ENCODE measurements around the gene TMEM98.
"Not testable (repeated sequence)": the region's sequence is repeated elsewhere in the genome, so short reads cannot be mapped to it uniquely, and the experiment has no call there.

TMEM98 gene

DNA sequence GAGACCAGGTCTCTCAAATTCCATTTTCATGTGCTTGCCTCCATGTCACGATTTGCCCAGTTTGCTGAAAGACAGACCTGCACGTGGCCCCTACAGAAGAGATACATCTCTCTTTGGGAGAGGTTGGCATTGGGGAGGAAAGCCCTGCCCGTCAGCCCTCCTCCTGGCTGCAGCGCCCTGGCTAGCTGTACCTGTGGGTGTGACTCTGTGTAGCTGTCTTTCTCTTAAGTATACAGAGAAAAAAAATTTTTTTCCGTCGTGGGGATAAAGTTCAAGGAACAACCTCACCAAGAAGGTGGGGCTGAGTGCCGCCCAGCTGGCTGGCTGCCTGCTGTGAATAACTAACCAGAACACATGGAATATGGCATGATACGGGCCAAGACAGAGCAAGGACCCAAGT lies 26.5 kb downstream of the TMEM98 start:
- H3K36me3 Mint-ChIP-seq (ENCODE audit: insufficient read depth): no peaks in the 10 kb centered on the region
- H3K4me3 Mint-ChIP-seq: no peak overlapping the region
- DNase-seq (ENCODE audit: low spot score in 2 of 2) (no peak), ATAC-seq (replicated peaks; ENCODE audit: extremely low read depth, poor library complexity, severe bottlenecking) (no peak)
- H3K4me1 Mint-ChIP-seq: no peaks in the 10 kb centered on the region
- H3K27me3 Mint-ChIP-seq: peaks cover 30% of the 10 kb centered on the region
- no peaks in the 10 kb centered on the region for H3K9me3 Mint-ChIP-seq
- H3K27ac Mint-ChIP-seq (ENCODE audit: low read depth): no peak overlapping the region

DNA sequence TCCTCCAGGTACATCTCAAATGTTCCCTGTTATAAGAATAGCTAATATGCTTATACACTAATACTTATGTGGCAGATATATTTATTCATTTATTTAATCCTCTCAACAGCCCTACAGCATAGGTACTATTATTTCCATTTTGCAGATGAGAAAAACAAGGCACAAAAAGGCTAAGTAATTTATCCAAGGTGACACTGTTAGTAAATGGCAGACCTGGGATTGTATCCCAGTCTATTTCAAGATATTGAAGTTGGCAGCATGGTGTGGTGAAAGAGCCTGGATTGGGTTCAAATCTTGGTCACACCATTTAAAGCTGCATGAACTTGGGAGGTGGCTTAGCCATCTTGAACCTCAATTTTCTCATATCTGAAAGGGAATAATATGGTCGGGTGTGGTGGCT lies 27.2 kb downstream of the TMEM98 start:
- ATAC-seq (replicated peaks; ENCODE audit: extremely low read depth, poor library complexity, severe bottlenecking): no peak
- H3K4me1 Mint-ChIP-seq: no peaks in the 10 kb centered on the region
- peaks cover 37% of the 10 kb centered on the region for H3K27me3 Mint-ChIP-seq
- H3K36me3 Mint-ChIP-seq (ENCODE audit: insufficient read depth): no peaks in the 10 kb centered on the region
- H3K9me3 Mint-ChIP-seq: no peaks in the 10 kb centered on the region
- no peak for DNase-seq (ENCODE audit: low spot score in 2 of 2)
- no peak overlapping the region for H3K4me3 Mint-ChIP-seq
- no peak overlapping the region for H3K27ac Mint-ChIP-seq (ENCODE audit: low read depth)

DNA sequence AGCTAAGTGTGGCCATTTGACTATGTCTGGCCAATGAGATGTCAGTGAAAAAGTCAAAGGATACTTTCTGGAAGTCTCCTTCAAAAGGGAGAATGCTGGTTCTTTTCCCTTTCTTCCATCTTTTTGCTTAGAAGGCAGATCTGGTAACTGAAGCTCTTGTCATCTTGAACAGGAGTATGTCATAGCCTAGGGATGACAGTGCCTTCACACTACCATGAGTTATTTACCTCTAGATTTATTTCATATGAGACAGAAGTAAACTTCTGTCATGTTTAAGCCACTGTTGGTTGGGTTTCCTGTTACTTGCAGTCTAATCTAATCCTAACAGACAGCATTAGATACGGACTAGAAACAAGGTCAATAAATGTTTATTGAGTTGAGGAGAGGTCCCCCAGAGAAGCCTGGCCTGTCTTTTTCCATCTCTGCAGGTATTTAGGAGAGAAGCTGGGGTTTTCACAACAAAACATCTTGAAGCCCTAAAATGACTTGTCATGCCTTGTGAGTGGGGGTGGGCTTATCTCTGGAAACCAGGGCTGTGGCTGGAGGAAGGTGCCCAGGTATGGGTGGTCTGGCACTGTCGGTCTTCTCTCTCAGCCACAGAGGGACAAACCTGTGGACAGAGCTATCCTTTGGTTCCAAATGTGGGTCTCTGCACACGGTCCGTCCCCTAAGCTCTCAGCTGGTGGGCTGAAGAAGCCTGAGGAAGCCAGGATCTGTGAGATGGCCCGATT lies 28.5 kb downstream of the TMEM98 start:
- DNase-seq (ENCODE audit: low spot score in 2 of 2) (no peak), ATAC-seq (replicated peaks; ENCODE audit: extremely low read depth, poor library complexity, severe bottlenecking) (no peak)
- no peak overlapping the region for H3K4me3 Mint-ChIP-seq
- no peaks in the 10 kb centered on the region for H3K4me1 Mint-ChIP-seq
- H3K27ac Mint-ChIP-seq (ENCODE audit: low read depth): no peak overlapping the region
- no peaks in the 10 kb centered on the region for H3K9me3 Mint-ChIP-seq
- H3K36me3 Mint-ChIP-seq (ENCODE audit: insufficient read depth): no peaks in the 10 kb centered on the region
- H3K27me3 Mint-ChIP-seq: peaks cover 43% of the 10 kb centered on the region

- Mint-ChIP-seq H3K4me1 (no peaks in the 10 kb centered on the region), H3K27me3 (peaks cover 42% of the 10 kb centered on the region), H3K4me3 (no peak overlapping the region), H3K9me3 (no peaks in the 10 kb centered on the region), H3K27ac (ENCODE audit: low read depth) (no peak overlapping the region), H3K36me3 (ENCODE audit: insufficient read depth) (no peaks in the 10 kb centered on the region)
- no peak for ATAC-seq (replicated peaks; ENCODE audit: extremely low read depth, poor library complexity, severe bottlenecking)
- DNase-seq (ENCODE audit: low spot score in 2 of 2): no peak
Observed at GRCh38 chr17:32958418-32958817, 30.5 kb downstream of the TMEM98 start.

GRCh38 chr17:32960815-32961214 lies 32.9 kb downstream of the TMEM98 start:
- H3K4me3 Mint-ChIP-seq: no peak overlapping the region
- DNase-seq (ENCODE audit: low spot score in 2 of 2) (no peak), ATAC-seq (replicated peaks; ENCODE audit: extremely low read depth, poor library complexity, severe bottlenecking) (no peak)
- H3K27me3 Mint-ChIP-seq: peaks cover 53% of the 10 kb centered on the region
- H3K36me3 Mint-ChIP-seq (ENCODE audit: insufficient read depth): no peaks in the 10 kb centered on the region
- H3K9me3 Mint-ChIP-seq: no peaks in the 10 kb centered on the region
- no peaks in the 10 kb centered on the region for H3K4me1 Mint-ChIP-seq
- no peak overlapping the region for H3K27ac Mint-ChIP-seq (ENCODE audit: low read depth)

DNA sequence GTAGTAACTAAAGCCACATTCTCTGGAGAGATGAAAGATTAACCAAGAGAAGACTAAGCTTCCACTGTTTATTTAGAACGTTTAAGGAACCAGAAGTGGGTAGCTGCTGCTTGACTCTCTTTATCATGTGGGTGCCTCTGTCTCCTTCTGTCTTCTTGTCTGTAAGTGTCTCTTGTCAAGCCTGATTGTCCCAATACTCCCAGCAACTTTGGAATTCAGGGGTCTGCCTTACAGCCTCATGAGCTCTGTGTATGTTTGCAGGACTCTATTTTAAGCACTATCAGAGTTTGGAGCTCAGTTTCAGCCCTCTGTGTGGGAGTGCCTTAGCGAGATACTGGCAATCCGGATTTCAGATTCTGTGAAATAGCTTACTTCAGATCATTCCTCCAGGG lies 34.4 kb downstream of the TMEM98 start:
- no peaks in the 10 kb centered on the region for H3K36me3 Mint-ChIP-seq (ENCODE audit: insufficient read depth)
- DNase-seq (ENCODE audit: low spot score in 2 of 2) (no peak), ATAC-seq (replicated peaks; ENCODE audit: extremely low read depth, poor library complexity, severe bottlenecking) (no peak)
- H3K9me3 Mint-ChIP-seq: no peaks in the 10 kb centered on the region
- H3K27ac Mint-ChIP-seq (ENCODE audit: low read depth): no peak overlapping the region
- no peak overlapping the region for H3K4me3 Mint-ChIP-seq
- H3K4me1 Mint-ChIP-seq: no peaks in the 10 kb centered on the region
- H3K27me3 Mint-ChIP-seq: peaks cover 61% of the 10 kb centered on the region

DNA sequence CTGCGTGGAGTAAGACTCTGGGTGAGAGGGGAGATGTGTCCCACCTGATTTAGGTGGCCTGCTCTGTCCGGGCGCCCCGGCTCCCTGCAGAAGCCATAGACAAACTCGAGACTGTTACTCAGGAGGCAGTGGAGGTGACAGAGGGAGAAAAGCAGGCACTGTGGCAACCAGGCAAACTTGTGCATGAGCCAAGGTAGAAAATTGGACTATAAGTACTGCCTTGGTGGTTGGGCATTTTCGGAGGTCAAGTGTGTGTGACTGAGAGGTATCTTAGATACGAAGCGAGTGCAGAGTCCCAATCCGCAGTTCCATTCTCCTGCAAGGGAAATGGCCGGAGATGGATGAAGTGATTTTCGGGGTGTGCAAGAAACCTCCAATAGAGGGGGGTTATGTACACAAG lies 36.6 kb downstream of the TMEM98 start:
- DNase-seq (ENCODE audit: low spot score in 2 of 2): no peak
- no peak overlapping the region for H3K4me3 Mint-ChIP-seq
- no peak overlapping the region for H3K27ac Mint-ChIP-seq (ENCODE audit: low read depth)
- no peaks in the 10 kb centered on the region for H3K9me3 Mint-ChIP-seq
- ATAC-seq (replicated peaks; ENCODE audit: extremely low read depth, poor library complexity, severe bottlenecking): no peak
- no peaks in the 10 kb centered on the region for H3K4me1 Mint-ChIP-seq
- peaks cover 60% of the 10 kb centered on the region for H3K27me3 Mint-ChIP-seq
- no peaks in the 10 kb centered on the region for H3K36me3 Mint-ChIP-seq (ENCODE audit: insufficient read depth)

DNA sequence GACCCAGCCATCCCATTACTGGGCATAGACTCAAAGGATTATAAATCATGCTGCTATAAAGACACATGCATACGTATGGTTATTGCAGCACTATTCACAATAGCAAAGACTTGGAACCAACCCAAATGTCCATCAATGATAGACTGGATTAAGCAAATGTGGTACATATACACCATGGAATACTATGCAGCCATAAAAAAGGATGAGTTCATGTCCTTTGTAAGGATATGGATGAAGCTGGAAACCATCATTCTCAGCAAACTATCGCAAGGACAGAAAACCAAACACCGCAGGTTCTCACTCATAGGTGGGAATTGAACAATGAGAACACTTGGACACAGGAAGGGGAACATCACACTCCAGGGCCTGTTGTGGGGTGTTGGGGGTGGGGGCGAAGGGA lies 41.3 kb downstream of the TMEM98 start:
- not testable (repeated sequence) for H3K4me3 Mint-ChIP-seq; H3K9me3 Mint-ChIP-seq; H3K27ac Mint-ChIP-seq (ENCODE audit: low read depth); ATAC-seq (replicated peaks; ENCODE audit: extremely low read depth, poor library complexity, severe bottlenecking); H3K36me3 Mint-ChIP-seq (ENCODE audit: insufficient read depth); H3K4me1 Mint-ChIP-seq; DNase-seq (ENCODE audit: low spot score in 2 of 2)
- H3K27me3 Mint-ChIP-seq: peaks cover 24% of the 10 kb centered on the region

- Mint-ChIP-seq H3K4me1 (peaks cover 6% of the 10 kb centered on the region), H3K27me3 (peaks cover 13% of the 10 kb centered on the region), H3K36me3 (ENCODE audit: insufficient read depth) (no peaks in the 10 kb centered on the region), H3K4me3 (no peak overlapping the region), H3K27ac (ENCODE audit: low read depth) (no peak overlapping the region), H3K9me3 (no peaks in the 10 kb centered on the region)
- no peak for ATAC-seq (replicated peaks; ENCODE audit: extremely low read depth, poor library complexity, severe bottlenecking)
- DNase-seq (ENCODE audit: low spot score in 2 of 2): no peak
Observed at GRCh38 chr17:32970281-32970680, 42.3 kb downstream of the TMEM98 start.

- H3K4me3 Mint-ChIP-seq: no peak overlapping the region
- H3K27ac Mint-ChIP-seq (ENCODE audit: low read depth): no peak overlapping the region
- H3K4me1 Mint-ChIP-seq: peaks cover 6% of the 10 kb centered on the region
- H3K9me3 Mint-ChIP-seq: no peaks in the 10 kb centered on the region
- H3K36me3 Mint-ChIP-seq (ENCODE audit: insufficient read depth): no peaks in the 10 kb centered on the region
- peaks cover 4% of the 10 kb centered on the region for H3K27me3 Mint-ChIP-seq
- DNase-seq (ENCODE audit: low spot score in 2 of 2) (no peak), ATAC-seq (replicated peaks; ENCODE audit: extremely low read depth, poor library complexity, severe bottlenecking) (no peak)
Observed at GRCh38 chr17:32971171-32971570, 43.2 kb downstream of the TMEM98 start.

DNA sequence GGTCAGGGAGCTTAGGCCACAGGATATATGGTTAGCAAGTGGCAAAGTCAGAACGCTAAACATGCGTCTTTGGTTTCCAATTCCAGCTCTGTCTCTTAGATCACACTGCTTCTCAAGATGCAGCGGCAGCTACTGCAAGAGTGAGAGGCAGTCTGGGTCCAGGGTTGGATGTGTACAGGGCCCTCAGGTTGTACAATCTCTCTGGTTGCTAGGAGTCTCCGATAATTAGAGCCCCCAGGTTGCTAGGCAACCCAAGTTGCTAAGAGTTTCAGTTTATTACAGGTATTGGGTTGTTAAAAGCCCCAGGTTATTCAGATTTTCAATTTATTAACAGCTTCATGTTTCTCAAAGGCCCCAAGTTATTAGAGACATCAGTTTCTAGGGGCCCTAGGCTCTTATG lies 48.2 kb downstream of the TMEM98 start:
- Mint-ChIP-seq H3K4me3 (no peak overlapping the region), H3K27me3 (no peaks in the 10 kb centered on the region), H3K36me3 (ENCODE audit: insufficient read depth) (no peaks in the 10 kb centered on the region), H3K27ac (ENCODE audit: low read depth) (no peak overlapping the region), H3K9me3 (no peaks in the 10 kb centered on the region), H3K4me1 (peaks cover 4% of the 10 kb centered on the region)
- DNase-seq (ENCODE audit: low spot score in 2 of 2) (no peak), ATAC-seq (replicated peaks; ENCODE audit: extremely low read depth, poor library complexity, severe bottlenecking) (no peak)

DNA sequence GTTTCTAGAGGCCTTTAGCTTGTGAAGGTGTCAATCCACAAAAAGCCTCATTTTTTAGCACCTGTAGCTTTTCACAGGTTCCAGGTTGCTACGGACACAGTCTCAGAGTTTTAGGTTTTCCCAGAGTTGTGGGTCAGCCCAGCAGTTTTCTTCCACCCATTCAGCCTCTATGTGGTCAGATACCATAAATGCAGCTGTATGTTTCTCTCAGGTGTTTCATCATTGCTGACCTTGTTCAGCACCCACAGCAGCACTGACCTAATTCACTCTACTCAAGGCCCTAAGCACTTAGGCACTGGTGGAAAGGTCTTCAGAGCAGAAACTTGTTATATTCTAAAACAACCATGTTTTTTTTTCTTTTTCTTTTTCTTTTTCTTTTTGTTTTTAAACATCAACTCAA lies 48.7 kb downstream of the TMEM98 start:
- no peak overlapping the region for H3K4me3 Mint-ChIP-seq
- H3K4me1 Mint-ChIP-seq: no peaks in the 10 kb centered on the region
- no peaks in the 10 kb centered on the region for H3K9me3 Mint-ChIP-seq
- no peaks in the 10 kb centered on the region for H3K27me3 Mint-ChIP-seq
- no peak overlapping the region for H3K27ac Mint-ChIP-seq (ENCODE audit: low read depth)
- no peaks in the 10 kb centered on the region for H3K36me3 Mint-ChIP-seq (ENCODE audit: insufficient read depth)
- ATAC-seq (replicated peaks; ENCODE audit: extremely low read depth, poor library complexity, severe bottlenecking) (no peak), DNase-seq (ENCODE audit: low spot score in 2 of 2) (no peak)

GRCh38 chr17:32980230-32980629 lies 52.3 kb downstream of the TMEM98 start:
- Mint-ChIP-seq H3K27me3 (peaks cover 10% of the 10 kb centered on the region), H3K36me3 (ENCODE audit: insufficient read depth) (no peaks in the 10 kb centered on the region), H3K4me3 (no peak overlapping the region), H3K9me3 (no peaks in the 10 kb centered on the region), H3K27ac (ENCODE audit: low read depth) (no peak overlapping the region), H3K4me1 (no peaks in the 10 kb centered on the region)
- ATAC-seq (replicated peaks; ENCODE audit: extremely low read depth, poor library complexity, severe bottlenecking) (no peak), DNase-seq (ENCODE audit: low spot score in 2 of 2) (no peak)
